IMR-90 (cell line): Measurements from ENCODE around the gene NPFF. TPM values are rescaled to one million over a fixed set of nuclear protein-coding genes. Genes with fewer than 3 reads are reported as not detected.

Experiments
- ATAC-seq: fragments of 200-7000 bp; cut with Tn5 transposase; 2 replicates; pipeline ENCODE4 v1.9.1; 2020; ENCODE audit warnings: low read depth, mild to moderate bottlenecking, moderate library complexity
- BruUV-seq: library from RNA; stranded (reverse); fragments of 400-500 nt; replicated peaks from 2 replicates; lab custom pipeline; 2021; lab: Mats Ljungman, UMichigan
- CTCF ChIA-PET: fragments of 300-600 bp; formaldehyde crosslinking; extraction: SDS; loops from one replicate; lab custom pipeline; 2021; ENCODE audit warnings: antibody characterized with exemption; lab: Yijun Ruan, JAX
- POLR2A ChIA-PET: fragments of 300-600 bp; sonication (Branson Sonifier 250); formaldehyde crosslinking; loops from one replicate; lab custom pipeline; 2022; ENCODE audit warnings: antibody characterized with exemption; ENCODE audit not compliant: unreplicated experiment; lab: Charles Lee
- DNase-seq: peaks from one replicate; pipeline ENCODE4 v3.0.0; 2013
- H2AFZ ChIP-seq: replicated peaks from 2 replicates; pipeline ENCODE3; 2013; ENCODE audit warnings: low read length, mild to moderate bottlenecking; ENCODE audit not compliant: poor library complexity
- H2AK5ac ChIP-seq: 2 replicates; pipeline ENCODE4 v1.6.1; 2013; ENCODE audit warnings: low read depth, low read length, inconsistent platforms
- H2AK9ac ChIP-seq: replicated peaks from 2 replicates; pipeline ENCODE3; 2013; ENCODE audit warnings: mild to moderate bottlenecking, low read depth, low read length, moderate library complexity; ENCODE audit not compliant: poor library complexity
- H2BK120ac ChIP-seq: 2 replicates; pipeline ENCODE4 v1.6.1; 2013; ENCODE audit warnings: low read depth, low read length, inconsistent platforms
- H2BK15ac ChIP-seq: 3 replicates; pipeline ENCODE4 v1.6.1; 2013; ENCODE audit warnings: low read depth, low read length, inconsistent platforms
- H2BK20ac ChIP-seq: 2 replicates; pipeline ENCODE4 v1.6.1; 2013; ENCODE audit warnings: low read depth, mild to moderate bottlenecking, inconsistent platforms, low read length, moderate library complexity
- H2BK5ac ChIP-seq: 2 replicates; pipeline ENCODE4 v1.6.1; 2013; ENCODE audit warnings: mild to moderate bottlenecking, low read depth, low read length, inconsistent platforms; ENCODE audit not compliant: poor library complexity, severe bottlenecking
- H3K14ac ChIP-seq: replicated peaks from 2 replicates; pipeline ENCODE4 v1.6.1; 2013; ENCODE audit warnings: low read depth, low read length, inconsistent platforms
- H3K18ac ChIP-seq: 2 replicates; pipeline ENCODE4 v1.6.1; 2013; ENCODE audit warnings: low read depth, low read length, control low read depth
- H3K23ac ChIP-seq: 2 replicates; pipeline ENCODE4 v1.6.1; 2013; ENCODE audit warnings: low read depth, low read length, inconsistent platforms
- H3K27ac ChIP-seq: 2 replicates; pipeline ENCODE4 v1.5.1; 2013; ENCODE audit warnings: mild to moderate bottlenecking, control low read depth, low read length; ENCODE audit not compliant: insufficient read depth
- H3K27me3 ChIP-seq: 2 replicates; pipeline ENCODE4 v1.6.1; 2013; ENCODE audit warnings: low read length; ENCODE audit not compliant: control insufficient read depth, insufficient read depth
- H3K36me3 ChIP-seq: 2 replicates; pipeline ENCODE4 v1.6.1; 2013; ENCODE audit warnings: low read length, mixed read lengths; ENCODE audit not compliant: control insufficient read depth, insufficient read depth
- H3K4ac ChIP-seq: 2 replicates; pipeline ENCODE4 v1.6.1; 2013; ENCODE audit warnings: low read depth, low read length, inconsistent platforms
- H3K4me1 ChIP-seq: 2 replicates; pipeline ENCODE4 v1.6.1; 2013; ENCODE audit warnings: low read length, mixed read lengths; ENCODE audit not compliant: control insufficient read depth, insufficient read depth
- H3K4me2 ChIP-seq: 2 replicates; pipeline ENCODE4 v1.6.1; 2013; ENCODE audit warnings: low read depth, mild to moderate bottlenecking, control low read depth, low read length, moderate library complexity
- H3K4me3 ChIP-seq: 2 replicates; pipeline ENCODE4 v1.5.1; 2013; ENCODE audit warnings: low read depth, mild to moderate bottlenecking, control low read depth, low read length, moderate library complexity; ENCODE audit not compliant: insufficient read depth
- H3K56ac ChIP-seq: 2 replicates; pipeline ENCODE4 v1.6.1; 2013; ENCODE audit warnings: low read length, inconsistent platforms; ENCODE audit not compliant: insufficient read depth; ENCODE audit errors: extremely low read depth
- H3K79me1 ChIP-seq, 2 experiments: 2 replicates each; pipeline ENCODE4 v1.6.1; 2013; ENCODE audit warnings: low read length in 2 of 2, inconsistent platforms in 1 of 2, low read depth in 1 of 2
- H3K9ac ChIP-seq: 2 replicates; pipeline ENCODE4 v1.6.1; 2013; ENCODE audit warnings: low read depth, low read length, control low read depth
- H3K9me1 ChIP-seq: 2 replicates; pipeline ENCODE4 v1.6.1; 2013; ENCODE audit warnings: low read length, inconsistent platforms; ENCODE audit not compliant: insufficient read depth
- H3K9me3 ChIP-seq: 2 replicates; pipeline ENCODE4 v1.6.1; 2013; ENCODE audit warnings: low read length; ENCODE audit not compliant: control insufficient read depth, insufficient read depth
- H4K20me1 ChIP-seq: 2 replicates; pipeline ENCODE4 v1.6.1; 2013; ENCODE audit warnings: low read length, inconsistent platforms; ENCODE audit not compliant: insufficient read depth
- H4K5ac ChIP-seq: 2 replicates; pipeline ENCODE4 v1.6.1; 2013; ENCODE audit warnings: mild to moderate bottlenecking, low read depth, low read length, control low read depth
- H4K8ac ChIP-seq, 2 experiments: 2 replicates each; pipeline ENCODE4 v1.6.1; 2013; ENCODE audit warnings: low read depth in 2 of 2, low read length in 2 of 2, control low read depth in 1 of 2, inconsistent platforms in 1 of 2
- H4K91ac ChIP-seq: 2 replicates; pipeline ENCODE4 v1.6.1; 2013; ENCODE audit warnings: low read depth, low read length, inconsistent platforms; ENCODE audit not compliant: insufficient read depth
- BHLHE40 ChIP-seq: fragments of 150-350 bp; IDR thresholded peaks from 2 replicates; pipeline ENCODE4 v1.6.1; 2016; ENCODE audit warnings: mild to moderate bottlenecking, low read depth, low read length
- CEBPB ChIP-seq: IDR thresholded peaks from 2 replicates; pipeline ENCODE4 v1.6.1; 2012; ENCODE audit warnings: low read depth, low read length, improper control_type of control experiment
- CHD1 ChIP-seq: IDR thresholded peaks from 2 replicates; pipeline ENCODE4 v1.6.1; 2012; ENCODE audit warnings: low read depth, low read length, improper control_type of control experiment
- CTCF ChIP-seq: conservative IDR thresholded peaks from 2 replicates; pipeline ENCODE4 v1.5.1; 2012; ENCODE audit warnings: mild to moderate bottlenecking, low read depth, low read length, improper control_type of control experiment
- ELK1 ChIP-seq: fragments of 150-350 bp; IDR thresholded peaks from 2 replicates; pipeline ENCODE4 v1.6.1; 2016; ENCODE audit warnings: low read depth, mild to moderate bottlenecking, low read length, moderate library complexity, borderline replicate concordance
- FOS ChIP-seq: fragments of 150-350 bp; IDR thresholded peaks from 2 replicates; pipeline ENCODE4 v1.6.1; 2016; ENCODE audit warnings: low read depth, low read length
- MAFK ChIP-seq: IDR thresholded peaks from 2 replicates; pipeline ENCODE4 v1.6.1; 2012; ENCODE audit warnings: low read depth, low read length, improper control_type of control experiment
- MAZ ChIP-seq: IDR thresholded peaks from 2 replicates; pipeline ENCODE4 v1.6.1; 2012; ENCODE audit warnings: low read depth, mild to moderate bottlenecking, low read length, improper control_type of control experiment, moderate library complexity, borderline replicate concordance
- MXI1 ChIP-seq: IDR thresholded peaks from 2 replicates; pipeline ENCODE4 v1.6.1; 2012; ENCODE audit warnings: low read depth, mild to moderate bottlenecking, low read length, moderate library complexity, borderline replicate concordance
- NFE2L2 ChIP-seq: fragments of 150-350 bp; IDR thresholded peaks from 2 replicates; pipeline ENCODE4 v1.6.1; 2016; ENCODE audit warnings: low read depth, mild to moderate bottlenecking, low read length
- POLR2A ChIP-seq: IDR thresholded peaks from 2 replicates; pipeline ENCODE4 v1.6.1; 2012; ENCODE audit warnings: mild to moderate bottlenecking, low read depth, low read length
- RAD21 ChIP-seq: IDR thresholded peaks from 2 replicates; pipeline ENCODE4 v1.6.1; 2012; ENCODE audit warnings: low read length, improper control_type of control experiment
- RCOR1 ChIP-seq: IDR thresholded peaks from 2 replicates; pipeline ENCODE4 v1.6.1; 2012; ENCODE audit warnings: mild to moderate bottlenecking, low read length, improper control_type of control experiment; ENCODE audit not compliant: insufficient replicate concordance
- RFX5 ChIP-seq: IDR thresholded peaks from 2 replicates; pipeline ENCODE4 v1.8.0; 2012; ENCODE audit warnings: low read depth, mild to moderate bottlenecking, low read length, moderate library complexity
- SMC3 ChIP-seq: fragments of 150-350 bp; IDR thresholded peaks from 2 replicates; pipeline ENCODE4 v1.6.1; 2016; ENCODE audit warnings: low read depth, mild to moderate bottlenecking, antibody characterized with exemption, low read length, moderate library complexity
- WGBS, 2 experiments: methylation state at CpG; one replicate each; pipeline versions ENCODE4 v1.1.5 to v1.1.7; 2013; ENCODE audit warnings: missing lambda C conversion rate in 2 of 2; ENCODE audit not compliant: insufficient read length in 1 of 2; ENCODE audit errors: extremely low coverage in 2 of 2; 5-methylcytosine and 5-hydroxymethylcytosine counted together
- dilution Hi-C: fragments of 300-500 bp; cut with HindIII; formaldehyde crosslinking; loops from one replicate; pipeline ENCODE4 v1.14.3; 2018; ENCODE audit warnings: low sequenced_read_pairs; ENCODE audit not compliant: unreplicated experiment
- in situ Hi-C: fragments of 300-500 bp; cut with MboI; formaldehyde crosslinking; loops from 3 replicates; pipeline ENCODE4 v1.14.3; 2019; ENCODE audit warnings: low sequenced_read_pairs, inconsistent platforms, mixed read lengths
- intact Hi-C: fragments of 100-400 bp; cut with micrococcal nuclease; formaldehyde crosslinking; loops from 2 replicates; pipeline ENCODE4 v1.10.0; 2022
- polyA plus RNA-seq, 3 experiments: library from polyadenylated mRNA; depleted of rRNA; stranded (reverse); fragments of >200 nt; gene quantifications; 2 replicates each; pipeline ENCODE4 v1.2.3, GENCODE V29; 2012; ENCODE audit warnings: low replicate concordance in 1 of 3
- total RNA-seq: library from RNA; depleted of rRNA; stranded (reverse); fragments of >200 nt; gene quantifications from 2 replicates; pipeline ENCODE4 v1.2.3, GENCODE V29; 2012

The NPFF gene
- total and polyA plus RNA-seq, 2 of the 4 experiments (the other 2 are of a cell fraction): not detected

- DNase-seq: no peak
- Histone ChIP-seq H4K5ac (no peak overlapping the region), H3K9me1 (no peaks in the 10 kb centered on the region; the same call in 1 of the 2 replicates), H3K9ac (no peak overlapping the region), H3K4ac (no peak overlapping the region), H3K27ac (no peak overlapping the region), H2BK20ac (no peak overlapping the region), H4K91ac (no peak overlapping the region), H3K18ac (no peak overlapping the region), H3K36me3 (peaks cover 22% of the 10 kb centered on the region), H3K56ac (no peak overlapping the region), H4K20me1 (peaks cover 5% of the 10 kb centered on the region; the same call in 1 of the 2 replicates), H2BK5ac (no peak overlapping the region), H3K9me3 (no peaks in the 10 kb centered on the region), H3K27me3 (no peaks in the 10 kb centered on the region), H3K14ac (no peak overlapping the region), H2AFZ (no peak overlapping the region), H3K4me1 (no peaks in the 10 kb centered on the region), H2BK15ac (no peak overlapping the region), H2AK5ac (no peak overlapping the region), H3K79me1 (peaks cover 0 to 5% of the 10 kb centered on the region in 2 experiments; a peak in 3 of 4 replicates), H2BK120ac (no peak overlapping the region), H3K4me3 (no peak overlapping the region), H2AK9ac (no peak overlapping the region), H3K4me2 (no peak overlapping the region), H4K8ac (no peak overlapping the region), H3K23ac (no peak overlapping the region)
- no TSS peak for BruUV-seq
- ChIA-PET CTCF (no interaction called here), POLR2A (no interaction called here)
- WGBS, 2 experiments: 100% methylated on average over 4 of the region's 14 CpGs; no CpG with 5 or more reads in 1 of the 2 experiments
- in situ Hi-C loops: no loop called here
- intact Hi-C loops: no loop called here
- dilution Hi-C loops: no loop called here
- ATAC-seq: no peak
- no peak for TF ChIP-seq CHD1
- TF ChIP-seq NFE2L2: no peak
- no peak for TF ChIP-seq FOS
- no peak for TF ChIP-seq CTCF
- no peak for TF ChIP-seq RCOR1
- no peak for TF ChIP-seq BHLHE40
- TF ChIP-seq SMC3: no peak
- no peak for TF ChIP-seq MAZ
- no peak for TF ChIP-seq RFX5
- TF ChIP-seq RAD21: no peak
- no peak for TF ChIP-seq ELK1
- no peak for TF ChIP-seq POLR2A
- no peak for TF ChIP-seq CEBPB
- TF ChIP-seq MXI1: no peak
- TF ChIP-seq MAFK: no peak
These were observed 45.4 kb upstream of the NPFF start for GRCh38 chr12:53552361-53553327.
